Fibroblast of lung (primary cell): ENCODE results near the gene NFASC. TPM values are rescaled to one million over a fixed set of nuclear protein-coding genes. Genes with fewer than 3 reads are reported as not detected.

Experiments
- DNase-seq, 2 donors: peaks; one replicate each; pipeline versions ENCODE4 v3.0.0 to v3.0.0-alpha.2; 2010; ENCODE audit warnings: low read depth in 2 of 2
- H2AFZ ChIP-seq: 2 replicates; pipeline ENCODE4 v1.5.1; 2012; ENCODE audit warnings: low read length, control low read depth, inconsistent platforms
- H3K27ac ChIP-seq: 2 replicates; pipeline ENCODE4 v1.5.1; 2011; ENCODE audit warnings: low read length, control low read depth; ENCODE audit not compliant: insufficient read depth
- H3K27me3 ChIP-seq: 2 replicates; pipeline ENCODE4 v1.5.1; 2011; ENCODE audit warnings: mild to moderate bottlenecking, low read length; ENCODE audit not compliant: control insufficient read depth, insufficient read depth
- H3K36me3 ChIP-seq: 2 replicates; pipeline ENCODE4 v1.5.1; 2011; ENCODE audit warnings: low read length; ENCODE audit not compliant: control insufficient read depth, insufficient read depth
- H3K4me1 ChIP-seq: 2 replicates; pipeline ENCODE4 v1.5.1; 2011; ENCODE audit warnings: low read length; ENCODE audit not compliant: control insufficient read depth, insufficient read depth; ENCODE audit errors: extremely low read depth
- H3K4me2 ChIP-seq: 2 replicates; pipeline ENCODE4 v1.5.1; 2011; ENCODE audit warnings: low read length, control low read depth; ENCODE audit not compliant: insufficient read depth; ENCODE audit errors: extremely low read depth
- H3K4me3 ChIP-seq, 4 experiments: fragments of 200-600 bp in 1 of 4; sonication (generic) in 1 of 4; replicated peaks in 1 of 4; 2 replicates each; pipeline ENCODE4 v1.5.1; 2011 to 2016; ENCODE audit warnings: low read length in 4 of 4, low read depth in 3 of 4, mild to moderate bottlenecking in 3 of 4, control low read depth in 2 of 4, inconsistent platforms in 1 of 4, mixed read lengths in 1 of 4; ENCODE audit not compliant: insufficient read depth in 1 of 4; ENCODE audit errors: control extremely low read depth in 1 of 4
- H3K79me2 ChIP-seq: 2 replicates; pipeline ENCODE4 v1.5.1; 2012; ENCODE audit warnings: mild to moderate bottlenecking, low read length, inconsistent platforms; ENCODE audit not compliant: control insufficient read depth, insufficient read depth
- H3K9ac ChIP-seq: 2 replicates; pipeline ENCODE4 v1.5.1; 2011; ENCODE audit warnings: mild to moderate bottlenecking, low read length, control low read depth; ENCODE audit not compliant: insufficient read depth
- H3K9me3 ChIP-seq: 2 replicates; pipeline ENCODE4 v1.5.1; 2012; ENCODE audit warnings: low read depth, low read length; ENCODE audit not compliant: control insufficient read depth, insufficient read depth
- H4K20me1 ChIP-seq: 2 replicates; pipeline ENCODE4 v1.5.1; 2011; ENCODE audit warnings: low read length; ENCODE audit not compliant: control insufficient read depth, insufficient read depth; ENCODE audit errors: extremely low read depth
- EZH2 ChIP-seq: IDR thresholded peaks from 2 replicates; pipeline ENCODE4 v1.5.1; 2012; ENCODE audit warnings: low read length, control low read depth, mild to moderate bottlenecking; ENCODE audit errors: missing control alignments
- polyA plus RNA-seq, 2 donors: library from polyadenylated mRNA; depleted of rRNA in 1 of 2; stranded (reverse) in 1 of 2; unstranded in 1 of 2; fragments of >200 nt; gene quantifications; 2 replicates each; pipeline ENCODE4 v1.2.1, GENCODE V29; 2011 to 2012; ENCODE audit warnings: missing spikeins in 1 of 2
- total RNA-seq: library from RNA; depleted of rRNA; stranded (reverse); fragments of >200 nt; gene quantifications from 2 replicates; pipeline ENCODE4 v1.2.1, GENCODE V29; 2014
- TF ChIP-seq, protein P1 (sequence below), 2 donors: IDR thresholded peaks in 1 of 2; conservative IDR thresholded peaks in 1 of 2; 1 replicate in 1 of 2; 2 replicates in 1 of 2; pipeline ENCODE4 v1.5.1; 2011 to 2012; ENCODE audit warnings: low read length in 2 of 2, control low read depth in 1 of 2, inconsistent platforms in 1 of 2, low read depth in 1 of 2, mild to moderate bottlenecking in 1 of 2

NFASC gene
- total and polyA plus RNA-seq, 2 donors (not counting 1 experiment from before 2014, with no cell fraction given) = 13.4 to 16.5 TPM

DNA sequence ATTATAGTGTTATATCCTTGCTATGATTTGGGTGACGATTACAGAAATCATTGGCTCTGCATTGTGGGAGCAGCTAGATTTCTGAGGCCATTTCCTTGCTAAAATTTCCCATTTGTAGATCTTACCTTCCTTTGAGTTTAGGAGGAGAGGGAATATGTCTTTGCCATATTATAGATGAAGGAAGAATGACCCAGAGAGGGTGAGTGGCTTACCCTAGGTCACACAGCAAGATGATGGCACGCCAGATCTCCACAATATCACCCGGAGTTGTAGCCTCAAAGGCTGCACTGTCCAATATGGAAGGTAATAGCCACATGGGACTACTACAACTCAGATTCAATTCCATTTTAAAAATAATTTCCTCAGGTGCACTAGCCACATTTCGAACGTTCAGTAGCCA lies 182.6 kb downstream of the NFASC start:
- Histone ChIP-seq H4K20me1 (no peaks in the 10 kb centered on the region), H3K27me3 (peaks cover 14% of the 10 kb centered on the region), H2AFZ (no peak overlapping the region)

DNA sequence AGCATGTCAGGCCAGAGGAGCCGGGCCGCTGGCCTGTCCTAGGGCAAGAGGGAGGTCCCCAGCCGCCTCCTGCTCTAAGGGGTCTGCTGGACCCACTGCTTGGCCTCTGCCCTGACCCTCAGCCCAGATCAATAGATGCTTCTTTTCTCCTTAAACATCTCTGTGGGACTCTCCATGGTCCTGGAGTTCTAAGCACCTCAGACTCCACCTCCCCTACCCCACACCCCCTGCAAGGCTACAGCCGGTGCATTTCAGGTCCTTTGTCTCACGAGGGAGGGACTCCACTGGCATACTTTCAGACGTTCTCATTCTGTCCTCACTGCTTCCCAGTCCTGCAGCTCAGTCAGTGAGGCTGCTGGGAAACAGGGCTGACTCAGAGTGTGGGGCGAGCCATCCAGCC lies 183.4 kb downstream of the NFASC start:
- no peaks in the 10 kb centered on the region for H4K20me1 ChIP-seq
- DNase-seq = no peak
- H3K27ac ChIP-seq = no peak overlapping the region
- H3K27me3 ChIP-seq = peaks cover 14% of the 10 kb centered on the region
- no peak overlapping the region for H3K4me2 ChIP-seq
- no peak overlapping the region for H2AFZ ChIP-seq
- H3K36me3 ChIP-seq = no peaks in the 10 kb centered on the region
- TF ChIP-seq, protein P1, sequence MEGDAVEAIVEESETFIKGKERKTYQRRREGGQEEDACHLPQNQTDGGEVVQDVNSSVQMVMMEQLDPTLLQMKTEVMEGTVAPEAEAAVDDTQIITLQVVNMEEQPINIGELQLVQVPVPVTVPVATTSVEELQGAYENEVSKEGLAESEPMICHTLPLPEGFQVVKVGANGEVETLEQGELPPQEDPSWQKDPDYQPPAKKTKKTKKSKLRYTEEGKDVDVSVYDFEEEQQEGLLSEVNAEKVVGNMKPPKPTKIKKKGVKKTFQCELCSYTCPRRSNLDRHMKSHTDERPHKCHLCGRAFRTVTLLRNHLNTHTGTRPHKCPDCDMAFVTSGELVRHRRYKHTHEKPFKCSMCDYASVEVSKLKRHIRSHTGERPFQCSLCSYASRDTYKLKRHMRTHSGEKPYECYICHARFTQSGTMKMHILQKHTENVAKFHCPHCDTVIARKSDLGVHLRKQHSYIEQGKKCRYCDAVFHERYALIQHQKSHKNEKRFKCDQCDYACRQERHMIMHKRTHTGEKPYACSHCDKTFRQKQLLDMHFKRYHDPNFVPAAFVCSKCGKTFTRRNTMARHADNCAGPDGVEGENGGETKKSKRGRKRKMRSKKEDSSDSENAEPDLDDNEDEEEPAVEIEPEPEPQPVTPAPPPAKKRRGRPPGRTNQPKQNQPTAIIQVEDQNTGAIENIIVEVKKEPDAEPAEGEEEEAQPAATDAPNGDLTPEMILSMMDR (conservative IDR thresholded peaks at IDR 0.05 in 1 of 2, IDR thresholded peaks at IDR 0.05 in 1 of 2; ENCODE audit: low read depth in 1 of 2, low read length in 2 of 2) = no peak
- TF ChIP-seq EZH2 = no peak
- no peaks in the 10 kb centered on the region for H3K79me2 ChIP-seq
- H3K9ac ChIP-seq = no peak overlapping the region
- H3K4me3 ChIP-seq = no peak overlapping the region
- H3K9me3 ChIP-seq = no peaks in the 10 kb centered on the region
- H3K4me1 ChIP-seq = no peaks in the 10 kb centered on the region

More for the DNA sequence above, 182.6 kb downstream of the NFASC start:
- Histone ChIP-seq H3K4me1 (no peaks in the 10 kb centered on the region), H3K4me2 (no peak overlapping the region), H3K9ac (no peak overlapping the region), H3K79me2 (no peaks in the 10 kb centered on the region), H3K9me3 (no peaks in the 10 kb centered on the region), H3K4me3 (no peak overlapping the region), H3K27ac (no peak overlapping the region), H3K36me3 (no peaks in the 10 kb centered on the region)
- TF ChIP-seq EZH2 = no peak
- TF ChIP-seq, protein P1 (conservative IDR thresholded peaks at IDR 0.05 in 1 of 2, IDR thresholded peaks at IDR 0.05 in 1 of 2; ENCODE audit: low read depth in 1 of 2, low read length in 2 of 2) = no peak
- no peak for DNase-seq

DNA sequence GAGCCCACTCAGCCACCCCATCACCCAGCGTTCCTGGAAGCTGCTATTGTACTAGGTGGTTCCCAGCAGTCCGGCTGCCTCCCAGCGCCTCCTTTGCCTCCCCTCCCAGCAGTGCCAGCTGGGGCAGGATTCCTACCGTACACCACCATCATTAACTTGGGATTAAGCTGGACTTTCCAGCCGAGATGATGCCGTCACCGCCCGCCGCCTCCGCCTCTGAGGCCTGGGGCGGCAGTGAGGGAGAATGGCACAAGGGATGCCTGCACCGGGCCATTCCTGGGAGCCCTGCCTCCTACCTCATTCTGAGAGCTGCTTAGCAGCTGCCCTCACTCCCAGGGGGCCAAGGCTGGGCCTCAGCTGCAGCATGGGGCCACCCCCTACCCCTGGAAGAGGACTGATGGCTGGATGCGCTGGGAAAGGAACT lies 185.5 kb downstream of the NFASC start:
- H3K4me3 ChIP-seq = no peak overlapping the region

More for the DNA sequence above, 185.5 kb downstream of the NFASC start:
- no peaks in the 10 kb centered on the region for H4K20me1 ChIP-seq
- H3K4me2 ChIP-seq = no peak overlapping the region
- H3K9ac ChIP-seq = no peak overlapping the region
- no peaks in the 10 kb centered on the region for H3K4me1 ChIP-seq
- no peaks in the 10 kb centered on the region for H3K36me3 ChIP-seq
- no peak overlapping the region for H3K27ac ChIP-seq
- H3K27me3 ChIP-seq = peaks cover 14% of the 10 kb centered on the region
- TF ChIP-seq EZH2 = no peak
- TF ChIP-seq, protein P1 (conservative IDR thresholded peaks at IDR 0.05 in 1 of 2, IDR thresholded peaks at IDR 0.05 in 1 of 2; ENCODE audit: low read depth in 1 of 2, low read length in 2 of 2) = no peak
- DNase-seq = no peak
- no peak overlapping the region for H2AFZ ChIP-seq
- no peaks in the 10 kb centered on the region for H3K9me3 ChIP-seq
- no peaks in the 10 kb centered on the region for H3K79me2 ChIP-seq
